GM11168 (cell line): ENCODE measurements around the gene SCEL.

ENCODE experiments used
- in situ Hi-C: fragments of 300-500 bp; cut with MboI; formaldehyde crosslinking; loops from one replicate; pipeline ENCODE4 v1.12.0; 2022; ENCODE audit warnings: low sequenced_read_pairs; ENCODE audit not compliant: unreplicated experiment

The SCEL gene

DNA sequence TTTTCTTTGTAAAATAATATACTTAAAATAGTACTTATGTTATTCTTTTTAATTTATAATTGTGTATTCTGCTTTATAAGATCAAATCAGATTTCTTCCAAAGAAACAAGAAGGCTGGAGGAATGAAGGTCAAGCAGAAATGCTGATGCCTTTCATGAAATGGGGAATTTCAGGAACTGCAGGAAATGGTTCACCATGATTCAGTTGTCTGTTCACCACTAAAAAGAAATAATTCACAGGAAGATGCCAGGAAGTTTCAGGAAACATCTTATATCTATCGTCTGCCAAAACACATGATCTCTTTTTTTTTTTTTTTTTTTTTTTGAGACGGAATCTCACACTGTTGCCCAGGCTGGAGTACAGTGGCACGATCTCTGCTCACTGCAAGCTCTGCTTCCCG lies 15.7 kb upstream of the SCEL start:
- in situ Hi-C loops = no loop called here

DNA sequence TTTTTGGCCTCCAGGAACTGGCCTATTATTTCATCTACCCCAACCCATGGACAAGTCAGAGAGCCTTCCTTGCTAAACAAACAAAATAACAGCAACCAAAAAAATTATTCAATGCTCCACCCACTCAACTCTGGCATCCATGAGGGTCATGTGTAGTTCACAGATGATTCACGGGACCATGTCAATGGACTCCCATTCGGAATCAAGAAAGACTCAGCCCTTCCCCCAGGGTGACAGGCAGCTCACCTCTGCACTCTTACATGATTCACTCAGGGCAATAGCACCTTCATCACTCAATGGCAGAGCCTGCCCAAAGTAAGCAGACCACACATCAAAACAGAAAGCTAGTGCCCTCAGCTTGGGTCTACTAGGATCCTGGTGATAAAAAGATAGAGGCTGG lies 14.3 kb upstream of the SCEL start:
- in situ Hi-C loops = no loop called here

DNA sequence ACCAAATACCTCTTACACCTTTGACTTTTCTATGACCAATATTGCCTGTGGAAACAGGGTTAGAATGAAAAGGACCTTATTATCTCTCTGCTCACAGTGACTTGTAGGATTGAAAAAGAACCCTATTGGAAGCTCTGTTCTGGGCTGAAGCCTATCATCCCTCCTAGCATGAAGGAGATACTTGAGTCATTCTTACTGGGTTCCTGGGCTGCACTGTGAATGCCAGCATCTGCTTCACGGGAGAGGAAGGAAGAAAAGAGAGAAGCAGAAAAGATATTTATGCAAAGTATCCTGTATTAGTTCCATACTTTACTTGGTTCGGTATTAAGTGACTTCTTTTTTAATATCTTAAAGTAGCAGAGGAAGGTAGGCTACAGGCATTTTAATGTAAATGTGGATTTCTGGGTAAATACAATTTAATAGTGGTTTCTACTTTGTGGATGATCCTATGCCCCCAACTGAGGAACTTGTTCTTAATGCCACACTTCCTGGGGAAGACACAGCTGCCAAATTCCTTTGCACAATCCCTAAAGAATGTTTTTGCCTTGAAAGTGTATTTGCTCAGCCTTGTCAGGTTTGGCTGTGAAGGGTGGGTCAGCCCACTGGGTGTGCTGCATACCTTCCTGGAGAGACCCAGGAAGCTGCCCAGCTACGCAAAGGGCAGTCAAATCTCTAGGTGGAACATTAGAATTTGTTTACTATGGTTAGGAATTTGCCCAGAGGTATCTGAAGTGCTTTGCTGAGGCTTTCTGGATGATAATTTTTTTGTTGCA lies 13.7 kb upstream of the SCEL start:
- in situ Hi-C loops = no loop called here

DNA sequence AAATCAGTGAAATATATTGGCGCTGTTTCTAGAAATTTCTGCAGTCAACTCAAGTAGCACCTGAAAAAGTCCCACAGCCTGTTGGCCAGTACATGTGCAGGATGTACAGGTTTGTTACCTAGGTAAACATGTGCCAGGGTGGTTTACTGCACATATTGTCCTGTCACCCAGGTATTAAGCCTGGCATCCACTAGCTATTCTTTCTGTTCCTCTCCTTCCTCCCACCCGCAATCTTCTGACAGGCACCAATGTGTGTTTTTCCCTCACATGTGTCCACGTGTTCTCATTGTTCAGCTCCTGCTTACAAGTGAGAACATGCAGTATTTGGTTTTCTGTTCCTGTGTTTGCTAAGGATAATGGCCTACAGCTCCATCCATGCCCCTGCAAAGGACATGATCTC lies 13.1 kb upstream of the SCEL start:
- in situ Hi-C loops = no loop called here

DNA sequence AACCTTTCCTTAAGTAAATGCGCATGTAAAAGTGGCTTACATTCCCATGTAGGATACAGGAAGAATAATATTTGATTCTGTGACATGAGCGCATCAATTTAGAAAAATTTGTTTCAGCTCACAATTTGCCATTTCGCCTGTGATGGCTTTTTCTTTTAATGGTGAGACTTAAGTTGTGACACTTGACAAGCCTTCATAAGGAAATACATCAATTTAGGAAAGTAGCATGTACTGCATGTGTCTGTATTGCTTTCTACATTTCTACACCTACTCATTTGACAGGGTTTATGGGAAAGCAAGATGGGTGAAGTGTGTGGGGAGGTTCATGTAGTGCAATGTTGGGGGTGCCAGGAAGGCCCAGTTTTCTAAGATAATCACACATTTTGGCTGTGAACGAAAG lies 12.1 kb upstream of the SCEL start:
- in situ Hi-C loops = no loop called here

DNA sequence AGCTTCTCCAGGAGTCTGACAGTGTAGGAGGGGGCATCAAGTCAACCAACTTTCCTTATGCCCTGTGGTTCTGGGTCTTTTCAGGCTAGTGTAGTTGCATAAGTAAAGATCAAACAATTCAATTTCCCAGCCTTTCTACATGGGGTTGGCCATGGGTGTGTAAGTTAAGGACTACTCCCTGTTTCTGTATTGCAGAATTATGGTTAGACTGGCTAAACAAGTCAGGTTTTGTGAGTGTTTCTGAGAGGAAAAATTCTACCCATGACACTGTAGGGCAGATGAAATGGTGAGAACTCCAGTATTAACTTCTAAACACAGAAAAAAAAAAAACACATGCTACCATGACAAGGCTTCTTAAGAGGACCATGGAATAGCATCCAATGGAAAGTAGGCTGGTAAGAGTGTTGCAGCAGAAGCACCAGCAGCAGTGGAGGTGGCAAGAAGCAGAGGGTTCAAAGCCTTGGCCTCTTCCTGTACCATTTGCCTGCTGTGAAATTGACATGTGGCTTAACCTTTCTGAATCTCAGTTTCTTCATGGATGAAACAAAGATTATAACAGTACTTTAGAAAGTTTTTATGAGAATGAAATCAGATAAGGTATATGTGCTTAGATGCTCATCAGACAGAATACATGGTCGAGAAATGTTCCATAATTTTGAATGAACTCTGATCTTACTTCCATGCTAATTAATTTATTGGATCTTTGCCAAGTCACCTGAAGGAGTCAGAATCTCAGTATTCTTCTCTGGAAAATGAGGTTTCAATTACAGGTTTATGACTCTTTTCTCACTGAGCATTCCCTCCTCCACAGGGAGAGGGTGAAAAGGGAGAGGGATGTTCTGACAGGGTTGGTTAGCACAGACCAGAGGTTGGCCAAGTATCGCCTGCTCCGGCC lies 11.4 kb upstream of the SCEL start:
- in situ Hi-C loops = no loop called here

DNA sequence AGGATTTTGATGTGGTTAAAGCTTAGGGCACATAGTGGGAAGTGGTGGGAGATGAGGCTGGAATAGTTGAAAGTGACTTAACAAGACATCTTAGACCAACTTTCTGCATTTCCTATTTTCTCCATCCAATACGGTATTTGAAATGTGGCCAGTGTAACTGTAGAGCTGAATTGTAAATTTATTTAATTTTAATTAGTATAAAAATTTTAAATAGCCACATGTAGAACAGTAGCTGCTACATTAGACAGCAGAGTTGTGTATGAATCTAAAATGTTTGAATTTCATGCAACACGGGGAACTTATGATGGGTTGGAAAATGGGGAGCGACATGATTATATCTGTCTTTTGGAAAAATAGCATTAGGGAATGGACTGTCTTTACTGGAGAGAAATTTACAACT lies 7.1 kb upstream of the SCEL start:
- in situ Hi-C loops = no loop called here

DNA sequence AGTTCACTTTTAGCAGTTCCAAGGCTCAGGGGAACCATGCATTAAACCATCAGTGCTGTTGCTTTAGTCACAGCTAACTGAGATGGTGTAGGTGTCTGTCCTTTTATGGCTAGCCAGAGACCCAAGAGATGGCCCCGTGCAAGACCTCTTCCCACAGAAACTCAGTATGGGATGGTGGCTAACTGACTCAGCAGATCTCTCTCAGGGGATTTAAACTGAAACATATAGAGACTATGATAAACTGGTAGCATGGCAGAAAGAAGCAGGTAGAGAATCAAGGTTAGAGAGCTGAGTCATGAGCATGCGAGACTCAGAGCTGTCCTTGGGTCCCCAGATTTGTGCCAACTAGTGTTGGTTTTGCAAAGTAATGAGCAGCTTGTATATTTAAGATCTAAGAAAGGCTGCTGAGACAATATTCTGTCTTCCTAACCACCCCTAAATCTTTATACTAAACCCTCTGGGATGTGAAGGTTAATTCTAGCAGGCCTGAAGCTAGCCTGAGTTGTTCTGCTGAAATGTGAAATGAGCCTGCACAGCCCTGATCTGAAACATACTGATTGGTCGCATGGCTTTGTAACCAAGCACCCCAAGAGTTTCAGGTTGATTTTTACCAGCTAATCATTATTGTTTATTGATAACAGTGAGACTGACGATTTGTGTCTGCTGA lies 6.5 kb upstream of the SCEL start:
- in situ Hi-C loops = no loop called here

DNA sequence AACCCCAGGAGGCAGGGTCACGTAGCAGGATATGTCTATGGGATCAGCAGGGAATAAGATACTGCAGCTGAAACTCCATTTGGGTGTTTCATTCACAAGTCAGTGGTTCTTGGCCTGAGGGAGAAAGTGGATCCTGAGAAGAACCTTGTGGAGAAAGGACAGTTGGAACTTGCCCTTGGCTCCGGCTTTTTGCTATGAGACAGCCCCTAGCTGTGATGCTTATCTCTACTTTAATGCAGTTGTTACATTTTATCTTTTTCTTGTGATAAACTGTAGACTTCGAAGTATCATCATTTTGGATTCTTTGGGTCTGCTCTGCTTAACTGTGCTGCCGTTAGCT lies 6.0 kb upstream of the SCEL start:
- in situ Hi-C loops = no loop called here

DNA sequence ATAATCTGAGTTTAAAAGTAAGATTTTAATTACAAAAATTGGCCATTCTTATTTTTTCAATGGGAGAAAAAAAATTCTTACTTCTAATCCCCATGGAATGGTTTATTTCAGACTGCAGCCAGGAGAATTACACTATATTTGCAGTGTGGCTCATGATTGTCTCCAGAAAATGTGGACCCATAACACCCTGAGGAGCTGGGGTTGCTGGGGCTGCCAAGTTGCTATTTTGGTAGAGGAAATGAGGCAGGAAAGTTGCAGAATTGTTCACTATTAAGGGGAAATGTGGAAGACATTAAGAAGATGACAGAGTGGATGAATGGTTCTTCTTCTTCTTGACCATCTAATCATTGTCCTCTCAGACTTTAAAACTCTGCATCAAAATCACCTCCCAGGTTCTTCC lies 4.6 kb upstream of the SCEL start:
- in situ Hi-C loops = no loop called here

DNA sequence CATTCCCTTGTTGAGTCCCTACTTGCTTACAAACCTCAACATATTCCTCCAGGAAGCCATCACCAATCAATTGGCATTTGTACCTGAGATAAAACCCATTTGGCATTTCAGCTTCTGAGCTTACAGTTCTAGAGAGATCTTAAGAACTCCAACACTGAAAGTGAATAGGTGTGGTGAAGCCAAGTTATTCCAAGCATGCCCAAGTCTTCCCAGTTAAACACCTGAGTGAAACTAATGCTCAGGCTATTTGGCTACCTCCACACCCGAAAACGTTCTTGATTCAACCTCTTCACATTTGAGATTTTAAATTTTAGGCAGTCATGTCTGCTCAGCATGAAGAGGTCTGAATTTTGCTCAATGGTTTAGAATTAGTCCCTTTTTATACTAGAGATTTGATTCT lies 2.5 kb upstream of the SCEL start:
- in situ Hi-C loops = no loop called here

DNA sequence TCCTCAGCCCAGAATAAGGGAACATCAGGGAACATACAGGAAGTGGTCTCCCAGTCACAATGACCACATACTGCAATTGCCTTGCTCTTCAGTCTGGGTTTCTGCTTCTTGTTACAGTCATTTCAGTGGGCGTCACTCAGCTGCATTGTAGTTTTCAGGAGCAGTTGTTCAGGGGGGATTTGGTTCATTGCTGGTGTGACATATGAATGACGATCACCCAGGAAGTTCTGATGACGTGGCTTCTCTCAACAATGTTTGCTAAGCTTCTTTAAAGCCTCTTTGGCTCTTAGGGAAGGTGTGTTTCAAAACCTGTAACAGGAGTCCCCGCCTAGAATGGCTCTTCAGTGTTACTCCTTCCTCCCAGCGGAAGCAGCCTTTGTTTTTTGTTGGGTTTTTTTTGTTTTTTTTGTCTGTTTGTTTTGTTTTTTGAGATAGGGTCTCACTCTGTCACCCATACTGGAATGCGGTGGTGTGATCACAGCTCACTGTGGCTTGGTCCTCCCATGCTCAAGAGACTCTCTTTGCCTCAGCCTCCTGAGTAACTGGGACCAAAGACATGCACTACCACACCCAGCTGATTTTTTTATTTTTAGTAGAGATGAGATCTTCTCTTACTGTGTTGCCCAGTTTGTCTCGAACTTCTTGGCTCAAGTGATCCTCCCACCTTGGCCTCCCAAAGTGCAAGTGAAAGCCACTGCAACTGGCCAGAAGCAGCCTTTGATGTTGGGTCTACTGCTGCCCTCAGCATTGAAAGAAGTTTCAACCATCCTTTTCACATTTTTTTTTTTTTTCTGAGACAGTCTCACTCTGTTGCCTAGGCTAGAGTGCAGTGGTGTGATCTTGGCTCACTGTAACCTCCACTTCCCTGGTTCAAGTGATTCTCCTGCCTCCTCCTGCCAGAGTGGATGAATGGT lies 1.4 kb upstream of the SCEL start:
- in situ Hi-C loops = no loop called here

DNA sequence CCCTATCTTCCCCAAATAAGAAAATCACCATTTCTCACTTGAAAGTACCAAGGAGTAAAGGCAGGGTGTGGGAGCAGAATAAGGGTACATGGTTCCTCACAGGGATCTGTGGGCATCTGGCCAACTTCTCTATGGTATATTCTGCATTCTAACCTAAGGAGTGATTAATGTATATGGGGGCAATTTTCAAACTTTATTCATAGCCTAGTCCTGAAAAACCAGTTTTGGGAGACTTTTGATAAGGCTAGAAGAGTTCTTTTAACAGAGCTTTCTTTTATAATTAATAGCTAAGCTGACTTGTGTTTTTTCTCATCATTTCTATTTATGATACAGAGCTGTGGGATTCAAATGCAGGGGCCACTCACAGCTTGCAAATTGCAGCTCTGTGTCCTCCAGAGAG lies 852 bp downstream of the SCEL start:
- in situ Hi-C loops = no loop called here

DNA sequence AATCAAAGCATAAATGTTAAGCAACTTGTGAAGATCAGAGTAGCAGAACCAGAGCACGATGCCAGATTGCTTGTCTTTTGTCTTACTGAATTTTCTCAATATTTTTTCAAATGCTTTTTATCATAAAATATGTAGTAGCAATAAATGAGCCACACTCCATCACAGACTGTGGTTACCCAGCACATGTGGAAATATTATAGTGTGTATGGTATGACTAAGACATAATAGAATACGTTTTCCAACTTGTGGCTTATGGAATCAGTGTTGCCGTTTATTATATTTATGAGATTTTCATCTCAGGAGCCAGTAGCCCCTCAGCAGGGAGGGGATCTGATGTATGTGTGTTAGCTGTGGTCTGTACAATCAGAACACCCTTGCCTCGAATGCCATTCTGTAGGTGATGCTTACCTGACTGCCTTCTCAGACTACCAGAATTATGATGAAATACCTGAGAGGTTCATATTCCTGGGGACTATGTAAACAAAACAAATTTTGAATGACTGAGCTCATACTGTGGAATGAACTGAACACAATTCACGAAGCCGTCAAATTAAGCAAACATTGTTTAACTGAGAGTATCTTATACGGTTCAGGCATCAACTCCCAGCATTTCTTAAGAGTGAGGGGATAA lies 1.9 kb downstream of the SCEL start:
- in situ Hi-C loops = no loop called here

DNA sequence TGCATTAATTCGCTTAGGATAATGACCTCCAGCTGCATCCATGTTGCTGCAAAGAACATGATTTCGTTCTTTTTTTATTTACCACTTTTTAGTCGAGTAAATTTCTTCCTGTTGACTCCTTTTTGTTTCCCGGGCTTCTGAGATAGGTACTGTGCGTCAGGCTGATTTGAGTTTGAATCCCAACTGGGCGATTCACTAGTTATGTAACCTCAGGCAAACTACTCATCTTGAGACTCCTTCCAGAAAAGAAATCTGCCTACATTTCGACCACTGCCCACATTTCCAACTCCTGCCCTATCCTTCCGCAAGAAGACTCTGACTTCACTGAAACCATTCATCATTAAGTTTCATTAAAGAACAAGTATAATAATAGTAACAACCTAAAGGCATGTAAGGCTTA lies 8.2 kb downstream of the SCEL start:
- in situ Hi-C loops = no loop called here

DNA sequence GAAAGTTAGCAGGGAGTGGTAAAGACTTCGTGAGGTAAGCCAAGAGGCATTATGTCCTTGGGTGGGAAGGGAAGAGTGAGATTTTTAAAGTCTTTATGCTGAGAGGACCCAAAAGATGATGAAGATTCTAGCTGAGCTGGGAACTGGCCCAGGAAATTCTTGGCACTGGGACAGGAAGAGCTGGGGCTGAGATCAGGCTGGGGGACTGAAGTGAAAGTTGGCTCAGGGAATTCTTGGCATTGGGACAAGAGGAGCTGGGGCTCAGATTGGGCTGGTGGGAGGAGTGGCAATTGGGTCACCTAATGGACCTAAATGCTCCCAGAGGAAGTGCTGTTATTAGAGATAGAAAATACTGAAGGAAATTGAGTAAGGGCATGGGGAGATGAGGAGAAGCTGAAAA lies 8.8 kb downstream of the SCEL start:
- in situ Hi-C loops = no loop called here

DNA sequence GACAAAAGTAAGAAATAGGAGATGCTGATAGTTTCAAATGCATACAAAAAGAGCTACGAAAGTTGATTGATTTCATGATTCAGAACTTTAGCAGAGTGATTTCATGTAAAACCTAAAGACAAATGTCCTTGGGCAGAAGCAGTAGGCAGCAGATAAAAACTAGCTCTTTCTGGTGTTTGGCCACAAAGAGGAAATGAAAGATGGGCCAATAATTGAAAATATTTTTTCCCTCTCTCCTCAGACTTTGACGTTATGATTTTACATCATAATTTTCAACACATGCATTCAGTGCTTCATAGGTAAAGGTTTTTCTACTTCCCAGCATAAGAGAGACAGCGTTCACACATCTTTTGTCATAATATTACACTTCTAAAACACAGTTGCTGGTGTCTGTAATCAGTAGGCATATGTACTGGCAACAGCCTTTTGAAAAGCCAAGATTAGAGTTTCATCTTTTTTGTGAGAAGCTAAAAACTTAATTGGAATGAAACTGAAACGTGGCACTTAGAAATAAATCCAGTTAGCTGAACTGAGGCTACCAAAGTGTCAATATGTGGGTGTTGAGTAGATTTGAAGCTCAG lies 9.3 kb downstream of the SCEL start:
- in situ Hi-C loops = no loop called here

DNA sequence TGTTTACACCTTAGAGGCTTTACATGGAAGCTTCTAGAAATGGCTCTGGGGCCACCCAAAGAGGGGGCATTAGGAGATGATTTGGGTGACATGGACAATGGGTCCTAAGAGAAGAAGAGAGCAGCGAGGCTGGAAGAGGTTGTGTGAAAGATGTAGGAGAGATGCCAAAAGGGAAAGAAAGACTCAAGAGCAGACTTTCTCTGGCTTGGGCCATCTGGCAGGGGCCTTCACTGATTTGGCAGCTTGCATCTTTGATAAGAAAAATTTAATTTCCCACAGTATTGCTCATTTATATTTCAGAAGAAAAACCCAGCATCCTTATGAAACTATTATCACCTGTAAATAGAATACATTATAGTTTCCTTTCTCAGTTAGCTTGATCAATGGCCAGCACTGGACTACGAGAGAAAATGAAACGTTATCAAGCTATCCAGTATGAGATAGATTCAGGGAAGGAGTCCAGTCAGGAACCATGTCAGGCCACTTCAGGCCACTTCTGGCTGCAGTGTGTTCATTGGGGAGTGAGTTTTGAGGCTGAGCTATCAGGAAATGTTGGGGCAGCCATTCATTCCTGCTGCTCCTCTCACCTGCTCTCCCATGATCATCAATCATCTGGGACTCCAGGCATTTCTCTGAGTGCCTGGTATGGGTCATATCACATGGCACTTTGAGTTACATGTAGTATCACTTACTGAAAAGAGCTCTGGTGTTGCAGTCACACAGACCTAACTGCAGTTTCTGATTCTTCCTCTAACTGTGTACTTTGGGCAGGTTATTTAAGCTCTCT lies 10.3 kb downstream of the SCEL start:
- in situ Hi-C loops = no loop called here

DNA sequence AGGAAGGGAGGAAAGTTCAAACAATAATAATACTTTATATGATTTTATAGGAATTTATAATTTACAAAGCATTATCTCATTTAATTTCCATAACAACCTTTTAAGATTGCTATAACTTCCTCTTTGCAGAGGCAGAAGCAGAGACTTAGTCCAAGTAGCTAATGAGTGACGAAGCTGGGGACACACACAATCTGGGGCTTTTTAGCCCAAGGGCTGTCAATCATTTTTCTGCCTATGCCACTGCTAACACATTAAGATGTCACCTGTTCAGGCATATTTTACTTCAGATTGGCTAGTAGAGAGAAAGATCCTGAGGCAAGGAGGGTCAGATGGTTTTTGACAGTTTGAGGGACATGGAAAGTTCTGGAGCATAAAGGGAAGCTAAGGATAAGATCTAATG lies 12.6 kb downstream of the SCEL start:
- in situ Hi-C loops = no loop called here
